Progenitor cell of endocrine pancreas (in vitro differentiated cells): Measurements from ENCODE around the gene TAS1R2. TPM values are rescaled to one million over a fixed set of nuclear protein-coding genes. Genes with fewer than 3 reads are reported as not detected.

Source experiments
- DNase-seq: peaks from one replicate; pipeline ENCODE4 v3.0.0; 2021; ENCODE audit warnings: low spot score; ENCODE audit not compliant: unreplicated experiment
- H3K27ac Mint-ChIP-seq: 2 replicates; pipeline ENCODE4 v1.8.0; 2021; ENCODE audit warnings: mild to moderate bottlenecking, moderate library complexity, mixed read lengths
- H3K27me3 Mint-ChIP-seq: 2 replicates; pipeline ENCODE4 v1.8.0; 2021; ENCODE audit warnings: mixed read lengths
- H3K36me3 Mint-ChIP-seq: 2 replicates; pipeline ENCODE4 v1.8.0; 2022; ENCODE audit warnings: mixed read lengths; ENCODE audit not compliant: insufficient read depth
- H3K4me1 Mint-ChIP-seq: 2 replicates; pipeline ENCODE4 v1.8.0; 2021; ENCODE audit warnings: low read depth, mixed read lengths
- H3K4me3 Mint-ChIP-seq: 2 replicates; pipeline ENCODE4 v1.8.0; 2021; ENCODE audit warnings: low read depth, mild to moderate bottlenecking, moderate library complexity, mixed read lengths
- H3K9me3 Mint-ChIP-seq: 2 replicates; pipeline ENCODE4 v1.8.0; 2021; ENCODE audit warnings: low read depth, mixed read lengths
- CTCF ChIP-seq: fragments of 200-600 bp; sonication (generic); IDR thresholded peaks from one replicate; pipeline ENCODE4 v1.5.0; 2021; ENCODE audit warnings: antibody characterized with exemption, mild to moderate bottlenecking; ENCODE audit not compliant: unreplicated experiment
- microRNA-seq: library from miRNA; unstranded; fragments of <30 nt; microRNA quantifications from one replicate; pipeline ENCODE4 v1.1.0, GENCODE V29; 2020; ENCODE audit warnings: borderline number of aligned reads; ENCODE audit not compliant: unreplicated experiment
- total RNA-seq: library from RNA; stranded (reverse); gene quantifications from 2 replicates; pipeline ENCODE4 v1.2.1, GENCODE V29; 2021

TAS1R2 gene
- total RNA-seq, 1 donor from 2014 or later: not detected

- no peaks in the 10 kb centered on the region for H3K36me3 Mint-ChIP-seq
- no peaks in the 10 kb centered on the region for H3K9me3 Mint-ChIP-seq
- no peak for DNase-seq
- no peak overlapping the region for H3K27ac Mint-ChIP-seq
- peaks cover 42% of the 10 kb centered on the region for H3K27me3 Mint-ChIP-seq
- no peaks in the 10 kb centered on the region for H3K4me1 Mint-ChIP-seq
- no peak for TF ChIP-seq CTCF
- H3K4me3 Mint-ChIP-seq: no peak overlapping the region
Measured at GRCh38 chr1:18795002-18795689, 64.3 kb downstream of the TAS1R2 start.

GRCh38 chr1:18794561-18794960, 64.9 kb downstream of the TAS1R2 start:
- peaks cover 48% of the 10 kb centered on the region for H3K27me3 Mint-ChIP-seq
- TF ChIP-seq CTCF: peak; percentile 37
- no peaks in the 10 kb centered on the region for H3K9me3 Mint-ChIP-seq
- no peaks in the 10 kb centered on the region for H3K36me3 Mint-ChIP-seq
- no peak overlapping the region for H3K27ac Mint-ChIP-seq
- no peak overlapping the region for H3K4me3 Mint-ChIP-seq
- H3K4me1 Mint-ChIP-seq: no peaks in the 10 kb centered on the region
- DNase-seq: no peak

GRCh38 chr1:18794051-18794450, 65.4 kb downstream of the TAS1R2 start:
- Mint-ChIP-seq H3K27me3 (peaks cover 51% of the 10 kb centered on the region), H3K27ac (no peak overlapping the region)

GRCh38 chr1:18793164-18793563, 66.3 kb downstream of the TAS1R2 start:
- DNase-seq: no peak
- no peaks in the 10 kb centered on the region for H3K9me3 Mint-ChIP-seq
- no peaks in the 10 kb centered on the region for H3K36me3 Mint-ChIP-seq
- H3K27ac Mint-ChIP-seq: no peak overlapping the region
- no peak for TF ChIP-seq CTCF
- H3K4me3 Mint-ChIP-seq: no peak overlapping the region
- peaks cover 54% of the 10 kb centered on the region for H3K27me3 Mint-ChIP-seq
- H3K4me1 Mint-ChIP-seq: no peaks in the 10 kb centered on the region

More at GRCh38 chr1:18794051-18794450, 65.4 kb downstream of the TAS1R2 start:
- TF ChIP-seq CTCF: no peak
- H3K4me3 Mint-ChIP-seq: no peak overlapping the region
- no peaks in the 10 kb centered on the region for H3K4me1 Mint-ChIP-seq
- H3K9me3 Mint-ChIP-seq: no peaks in the 10 kb centered on the region
- no peaks in the 10 kb centered on the region for H3K36me3 Mint-ChIP-seq
- no peak for DNase-seq

GRCh38 chr1:18792747-18793146, 66.7 kb downstream of the TAS1R2 start:
- no peak for TF ChIP-seq CTCF
- H3K4me3 Mint-ChIP-seq: no peak overlapping the region
- no peaks in the 10 kb centered on the region for H3K4me1 Mint-ChIP-seq
- H3K36me3 Mint-ChIP-seq: no peaks in the 10 kb centered on the region
- H3K9me3 Mint-ChIP-seq: no peaks in the 10 kb centered on the region
- H3K27ac Mint-ChIP-seq: no peak overlapping the region
- no peak for DNase-seq
- H3K27me3 Mint-ChIP-seq: peaks cover 55% of the 10 kb centered on the region

Small RNA genes lying within 50 kb of the gene (microRNA-seq; reads per million reads assigned to microRNA genes)
- gene MIR1290 (not detected), gene MIR4695 (not detected)

Other genes starting within 250 kb of the TAS1R2 start
- not detected in 2 replicates for gene PAX7, start 228.8 kb downstream of the TAS1R2 start, total RNA-seq
- gene ALDH4A1, start 42.9 kb upstream of the TAS1R2 start, total RNA-seq: 29.3 and 30.0 TPM in 2 replicates
- 21.0 and 24.4 TPM in 2 replicates for gene IFFO2, start 97.0 kb upstream of the TAS1R2 start, total RNA-seq